Inflammatory macrophage (primary cell): ENCODE data around the gene ABHD3.
A peak's percentile ranks its signal among the peaks of the same experiment; 100 is the strongest.
"Not testable (repeated sequence)": the region's sequence is repeated elsewhere in the genome, so short reads cannot be mapped to it uniquely, and the experiment has no call there.

Source experiments
- DNase-seq, 2 donors: peaks; one replicate each; pipeline ENCODE4 v3.0.0-alpha.2; 2020 to 2022

The ABHD3 gene

DNA sequence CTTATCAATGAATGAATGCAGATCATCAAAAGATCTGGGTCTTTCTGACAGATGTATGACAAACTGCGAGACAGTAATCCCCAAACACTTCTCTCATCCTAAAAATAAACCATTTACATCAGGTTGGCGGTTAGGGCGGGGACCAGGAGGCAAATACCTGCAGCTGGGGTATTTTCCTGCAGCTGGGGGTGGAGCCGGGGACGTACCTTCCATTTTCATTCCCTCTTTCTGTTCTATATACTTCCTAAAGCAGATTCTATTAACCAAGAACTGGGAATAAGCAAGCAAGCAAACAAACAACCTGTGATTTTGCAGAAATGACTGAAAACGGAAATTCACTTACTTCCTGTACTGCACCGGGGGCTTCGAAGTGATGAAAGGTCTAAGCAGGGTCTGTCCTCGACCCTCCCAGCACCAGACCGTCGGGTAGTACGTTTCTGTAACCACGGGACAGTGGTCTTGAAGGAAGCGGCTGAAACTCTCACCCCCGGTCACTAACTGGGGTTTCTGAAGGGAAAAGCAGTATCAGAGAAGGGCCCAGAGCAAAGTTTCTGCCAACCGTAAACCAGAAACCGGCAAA lies 1.2 kb downstream of the ABHD3 start:
- peak in 1 of 2 donors; percentile 40 for DNase-seq

DNA sequence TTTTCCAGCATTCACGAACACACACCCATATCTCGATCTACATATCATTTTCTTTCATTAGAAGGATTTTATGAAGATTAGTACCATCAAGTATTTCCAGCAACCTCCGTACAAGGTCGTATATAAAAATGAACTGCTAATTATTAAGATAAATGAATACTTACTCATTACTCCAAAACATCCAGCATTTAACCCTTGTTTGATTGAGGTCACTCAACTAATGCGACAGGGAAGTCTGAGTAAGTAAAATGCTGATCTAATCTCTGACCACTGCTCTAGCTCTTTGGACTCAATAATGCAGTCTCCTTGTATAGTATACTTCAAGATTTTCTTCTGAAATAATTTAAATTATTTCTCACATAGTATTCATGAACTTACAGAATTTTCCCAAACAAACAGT lies 2.0 kb downstream of the ABHD3 start:
- DNase-seq = no peak

- no peak for DNase-seq
Measured at GRCh38 chr18:21701621-21702020, 3.0 kb downstream of the ABHD3 start.

- peak; percentile 17 to 31 for DNase-seq
Measured at GRCh38 chr18:21700528-21701075, 4.0 kb downstream of the ABHD3 start.

DNA sequence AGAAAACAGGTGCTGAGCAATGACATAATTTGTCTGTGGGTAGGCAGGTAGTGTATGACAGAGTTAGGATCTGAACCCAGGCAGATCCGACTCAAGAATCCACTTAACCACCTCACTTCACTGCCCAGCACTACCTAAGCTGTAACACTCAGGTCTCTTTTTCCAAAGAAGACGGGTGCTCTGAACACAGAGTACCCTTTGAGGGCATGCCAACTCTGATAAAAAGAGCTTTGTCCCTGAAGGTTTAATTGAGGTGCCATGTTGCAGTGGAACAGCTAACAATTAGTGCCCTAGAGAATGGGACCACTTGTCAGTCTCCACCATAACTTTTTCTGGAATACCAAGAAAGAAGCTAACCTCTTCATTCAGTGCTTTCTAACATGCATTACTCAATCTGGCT lies 11.3 kb downstream of the ABHD3 start:
- no peak for DNase-seq

DNA sequence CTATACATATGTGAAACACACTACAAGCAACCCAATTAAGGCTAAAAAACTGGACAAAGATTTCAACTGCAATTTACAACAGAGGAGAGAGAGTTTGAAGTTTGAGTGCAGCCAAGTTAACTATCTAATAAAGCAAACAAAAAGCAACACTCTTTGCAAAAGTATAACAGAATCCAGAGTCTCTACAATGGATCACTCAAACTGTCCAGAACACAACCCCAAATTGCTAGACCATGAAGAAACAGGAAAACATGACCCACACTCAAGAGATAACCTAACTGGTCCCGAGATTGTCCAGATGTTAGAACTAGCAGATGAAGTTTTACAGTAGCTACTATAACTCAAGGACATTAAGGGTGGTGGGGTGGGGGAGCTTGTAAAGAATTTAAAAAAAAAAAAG lies 14.8 kb downstream of the ABHD3 start:
- DNase-seq = no peak

DNA sequence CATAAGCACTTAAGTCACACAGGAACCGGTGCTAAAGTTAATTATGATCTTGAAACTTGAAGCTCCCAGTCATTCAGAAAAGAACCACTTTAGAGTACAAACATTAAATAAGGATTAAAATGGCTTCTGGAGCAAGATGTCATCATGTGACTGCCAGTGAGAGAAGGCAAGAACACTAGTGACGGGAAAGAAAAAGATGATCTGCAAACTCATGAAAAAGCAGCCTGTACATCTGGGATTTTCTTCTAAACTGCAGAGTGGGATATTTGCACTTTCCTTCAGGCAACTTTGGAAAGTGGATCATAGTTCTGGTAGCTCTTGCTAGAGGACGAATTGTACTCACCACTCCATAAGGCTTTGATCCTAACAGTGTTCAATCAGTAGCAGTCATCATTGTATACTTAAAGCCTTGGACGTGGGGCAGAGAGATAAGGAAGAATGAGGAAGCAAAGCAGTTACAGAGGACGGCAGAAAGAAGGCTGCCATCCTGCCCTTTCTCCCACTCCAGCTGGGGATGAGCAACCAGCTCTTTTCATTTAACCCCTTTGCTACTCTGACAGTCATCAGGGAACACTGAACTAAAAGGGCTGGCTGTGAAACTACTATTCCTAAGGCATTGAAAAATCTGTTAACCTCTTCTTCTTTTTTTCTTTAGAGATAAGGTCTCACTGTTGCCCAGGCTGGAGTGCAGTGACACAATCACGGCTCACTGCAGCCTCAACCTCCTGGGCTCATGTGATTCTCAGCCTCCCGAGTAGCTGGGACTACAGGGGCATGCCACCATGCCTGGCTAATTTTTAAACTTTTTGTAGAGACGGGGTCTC lies 18.1 kb downstream of the ABHD3 start:
- DNase-seq = no peak

DNA sequence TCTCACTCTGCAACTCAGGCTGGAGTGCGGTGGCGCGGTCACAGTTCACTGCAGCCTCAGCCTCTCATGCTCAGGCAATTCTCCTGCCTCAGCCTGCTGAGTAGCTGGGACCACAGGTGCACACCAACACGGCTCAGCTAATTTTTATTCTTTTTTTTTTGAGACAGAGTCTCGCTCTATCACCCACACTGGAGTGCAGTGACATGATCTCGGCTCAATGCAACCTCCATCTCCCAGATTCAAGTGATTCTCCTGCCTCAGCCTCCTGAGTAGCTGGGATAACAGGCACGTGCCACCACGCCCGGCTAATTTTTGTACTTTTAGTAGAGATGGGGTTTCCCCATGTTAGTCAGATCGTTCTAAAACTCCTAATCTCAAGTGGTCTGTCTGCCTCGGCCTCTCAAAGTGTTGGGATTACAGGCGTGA lies 19.0 kb downstream of the ABHD3 start:
- DNase-seq = not testable (repeated sequence)

GRCh38 chr18:21684731-21685130 lies 19.8 kb downstream of the ABHD3 start:
- DNase-seq = no peak

GRCh38 chr18:21682371-21683051 lies 22.1 kb downstream of the ABHD3 start:
- peak; percentile 82 to 86 for DNase-seq

DNA sequence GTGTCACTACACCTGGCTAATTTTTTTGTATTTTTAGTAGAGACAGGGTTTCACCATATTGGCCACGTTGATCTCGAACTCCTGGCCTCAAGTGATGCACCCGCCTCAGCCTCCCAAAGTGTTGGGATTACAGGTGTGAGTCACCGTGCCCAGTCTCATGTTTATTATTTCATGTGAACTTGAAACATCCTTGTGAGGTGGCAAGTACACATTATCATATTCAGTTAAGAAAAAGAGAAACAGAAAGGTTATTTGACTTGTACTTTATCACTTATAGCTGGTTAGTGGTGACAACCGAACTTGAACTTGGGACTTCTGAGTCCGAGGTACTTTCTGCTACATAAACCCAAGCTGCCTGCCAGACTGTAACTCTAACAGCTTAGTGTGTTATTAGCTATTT lies 24.4 kb downstream of the ABHD3 start:
- DNase-seq = no peak

DNA sequence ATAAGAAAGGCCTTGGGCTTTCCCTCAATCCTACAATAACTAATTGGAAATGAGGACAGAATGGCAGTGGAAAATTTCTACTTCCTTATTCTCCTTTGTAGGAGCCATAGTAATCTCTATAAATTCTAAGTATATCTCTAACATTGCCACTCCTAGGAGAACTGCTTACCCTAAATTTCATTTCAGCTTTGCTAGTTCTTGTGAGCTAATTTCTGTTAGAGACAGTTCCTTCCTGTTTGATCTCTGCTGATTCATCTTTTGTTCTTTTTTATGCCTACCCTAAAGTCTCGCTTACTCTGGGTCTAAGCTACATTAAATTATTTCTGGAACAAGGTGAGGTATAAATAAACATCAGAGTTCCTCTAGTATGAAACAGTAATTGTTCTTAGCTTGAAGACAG lies 25.7 kb downstream of the ABHD3 start:
- peak in 1 of 2 donors; percentile 36 for DNase-seq

GRCh38 chr18:21675354-21675753 lies 29.2 kb downstream of the ABHD3 start:
- DNase-seq = not testable (repeated sequence)

DNA sequence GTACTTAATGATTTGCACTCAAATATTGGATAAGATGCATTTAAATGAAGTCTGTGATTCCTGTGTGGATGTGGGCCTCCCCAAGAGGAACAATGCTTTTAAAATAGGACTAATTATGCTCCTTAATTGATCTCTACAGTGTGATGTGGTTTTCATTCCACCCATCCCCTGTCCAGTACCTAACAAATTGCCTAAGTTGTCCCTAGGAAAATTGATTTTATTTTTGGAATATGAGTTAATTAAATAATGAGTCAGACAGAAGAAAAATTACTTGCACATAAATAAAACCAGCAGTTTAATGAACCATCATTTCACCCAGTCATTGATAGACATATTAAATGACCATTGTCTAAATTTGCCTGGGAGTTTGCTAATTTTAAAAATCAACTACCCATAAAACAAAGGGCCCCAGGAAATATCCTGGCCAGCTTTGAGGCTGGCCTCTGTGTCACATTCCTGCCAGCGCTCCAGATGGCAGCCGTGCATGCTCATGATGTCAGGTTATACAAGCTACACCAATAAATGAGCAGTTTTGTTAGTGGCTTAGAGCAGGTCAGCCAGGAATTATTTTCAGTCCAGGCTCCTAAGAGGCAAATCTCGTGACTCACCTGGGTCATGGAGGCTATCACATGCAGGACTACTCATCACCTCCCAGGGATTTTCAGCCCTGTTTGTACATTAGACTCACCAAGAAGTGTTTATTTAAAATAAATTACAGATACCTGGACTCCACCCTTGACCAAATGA lies 31.9 kb downstream of the ABHD3 start:
- DNase-seq = no peak

DNA sequence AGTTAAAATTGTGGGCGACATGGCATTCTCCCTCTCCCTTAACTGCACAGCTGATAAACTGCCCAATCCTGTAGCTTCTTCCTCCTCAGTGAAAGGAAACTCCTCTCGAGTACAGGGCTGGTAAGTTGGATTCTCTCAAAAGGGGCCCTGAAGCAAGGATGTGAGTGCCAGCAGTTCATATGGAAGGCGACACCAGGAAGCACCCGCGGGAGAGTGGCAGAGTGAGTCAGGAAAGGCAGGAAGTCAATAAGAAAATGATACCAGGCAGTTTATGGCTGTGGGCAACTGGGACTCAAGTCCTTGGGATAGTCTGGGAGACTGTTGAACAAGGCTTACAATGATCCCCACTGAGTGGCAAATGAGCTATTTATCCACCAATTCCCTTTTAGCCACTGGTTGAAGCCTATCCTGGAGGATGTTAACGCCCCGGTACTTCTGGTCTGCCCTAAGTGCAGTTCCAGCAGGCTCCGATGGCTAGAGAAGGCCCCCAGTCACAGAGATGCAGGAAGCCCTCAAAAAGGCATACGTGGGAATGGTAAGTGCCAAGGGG lies 34.8 kb downstream of the ABHD3 start:
- no peak for DNase-seq

GRCh38 chr18:21664069-21664468 lies 40.5 kb downstream of the ABHD3 start:
- DNase-seq = no peak

DNA sequence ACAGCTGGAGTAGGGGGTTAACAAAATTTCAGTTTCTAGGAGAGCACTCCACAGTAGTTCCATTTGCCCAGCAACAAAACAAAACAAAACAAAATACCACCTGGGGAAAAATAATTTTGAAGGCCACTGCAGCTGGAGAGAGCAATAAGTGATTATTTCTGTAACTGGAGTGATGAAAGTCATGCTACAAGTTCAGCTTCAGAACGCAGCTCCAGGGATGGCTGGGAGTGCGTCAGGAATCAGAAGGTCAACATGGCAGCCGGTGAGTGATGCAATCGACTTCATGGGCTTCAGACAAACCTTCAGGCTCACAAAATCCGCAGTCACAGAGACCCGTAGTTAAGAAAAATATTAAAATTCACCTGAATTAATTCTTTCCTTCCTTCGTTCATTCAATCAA lies 41.0 kb downstream of the ABHD3 start:
- DNase-seq = no peak

DNA sequence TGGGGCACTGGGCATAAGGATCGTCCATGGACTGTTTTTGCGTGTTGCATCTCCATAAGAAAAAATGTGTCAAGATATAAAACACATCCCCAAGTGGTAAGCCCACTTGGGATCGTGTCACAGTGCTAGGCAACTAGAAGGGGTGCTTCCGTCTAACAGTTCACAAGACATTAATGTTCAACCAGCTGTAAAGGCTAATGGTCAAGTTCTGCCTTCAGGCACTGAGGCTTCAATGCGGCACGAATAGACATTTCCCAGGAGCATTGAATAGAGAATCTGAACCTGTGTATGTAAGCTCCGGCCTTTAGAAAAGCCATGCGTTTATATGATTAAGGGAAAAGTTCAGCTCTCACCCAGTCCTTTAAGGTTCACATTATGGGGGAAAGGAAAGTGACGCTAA lies 42.0 kb downstream of the ABHD3 start:
- no peak for DNase-seq

DNA sequence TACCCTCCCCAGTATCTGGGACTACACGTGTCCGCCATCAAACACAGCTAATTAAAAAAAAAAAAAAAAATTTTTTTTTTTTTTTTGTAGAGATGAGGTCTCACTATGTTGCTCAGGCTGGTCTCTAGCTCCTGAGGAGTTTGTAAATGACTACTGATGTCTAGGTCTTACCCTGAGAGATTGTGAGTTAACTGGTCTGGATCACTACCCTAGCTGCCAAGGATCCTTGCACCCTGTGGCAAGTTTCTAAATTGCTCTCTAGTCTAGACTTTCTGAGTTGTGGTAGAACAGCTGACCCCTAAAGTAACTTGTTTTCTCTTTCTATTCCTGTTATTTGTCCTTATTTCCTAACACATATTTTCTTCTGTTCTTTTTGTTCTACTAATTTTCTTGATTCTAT lies 44.5 kb downstream of the ABHD3 start:
- DNase-seq = no peak

DNA sequence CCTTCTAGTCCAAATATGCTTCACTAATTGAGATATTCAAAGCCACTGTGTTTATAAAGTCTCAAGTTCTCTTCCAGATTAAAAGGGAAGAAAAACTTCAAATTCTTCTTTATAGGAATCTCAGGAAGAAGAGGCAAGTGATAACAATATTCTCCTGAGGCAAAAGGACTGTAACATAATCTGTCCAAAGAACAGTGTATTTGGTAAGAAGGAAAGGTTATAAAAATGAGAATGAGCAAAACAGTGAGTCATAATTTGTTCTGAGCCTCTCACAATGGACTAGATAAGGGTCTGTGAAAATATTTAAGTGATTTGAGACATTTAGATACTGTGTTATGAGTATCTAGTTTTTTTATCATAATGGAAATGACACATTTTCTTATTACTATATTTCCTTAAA lies 48.2 kb downstream of the ABHD3 start:
- DNase-seq = no peak

DNA sequence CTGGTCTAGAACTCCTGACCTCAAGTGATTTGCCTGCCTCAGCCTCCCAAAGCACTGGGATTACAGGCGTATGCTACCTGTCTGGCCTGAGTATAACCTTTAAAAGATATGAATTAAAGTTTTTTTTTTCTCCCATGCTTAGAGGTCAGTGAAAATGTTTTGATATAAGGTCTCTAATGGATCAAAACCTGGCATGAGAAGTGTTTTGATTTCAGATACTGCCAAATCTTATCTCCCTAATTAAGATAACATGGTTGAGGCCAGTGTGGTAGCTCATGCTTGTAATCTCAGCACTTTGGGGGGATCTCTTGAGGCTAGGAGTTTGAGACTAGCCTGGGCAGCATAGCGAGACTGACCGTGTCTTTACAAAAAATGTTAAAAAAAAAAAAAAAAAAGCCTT lies 51.2 kb downstream of the ABHD3 start:
- DNase-seq = no peak

DNA sequence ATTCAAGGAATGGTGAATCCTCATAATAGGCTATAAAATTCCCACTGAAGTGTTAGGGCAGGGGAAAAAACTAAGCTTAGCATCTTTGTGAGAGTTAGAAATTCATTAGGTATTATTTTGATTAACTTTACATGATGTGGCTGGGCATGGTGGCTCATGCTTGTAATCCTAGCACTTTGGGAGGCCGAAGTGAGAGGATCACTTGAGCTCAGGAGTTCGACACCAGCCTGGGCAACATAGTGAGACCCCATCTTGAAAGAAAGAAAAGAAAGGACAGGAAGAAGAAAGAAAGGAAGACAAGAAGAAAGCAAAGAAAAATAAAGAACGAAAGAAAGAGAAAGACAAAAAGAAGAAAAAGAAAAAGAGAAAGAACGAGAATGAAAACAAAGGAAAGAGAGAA lies 52.5 kb downstream of the ABHD3 start:
- no peak for DNase-seq

GRCh38 chr18:21650311-21650710 lies 54.3 kb downstream of the ABHD3 start:
- DNase-seq = no peak
